IMR-90 (cell line): Measurements from ENCODE around the gene ZMIZ1. TPM values are rescaled to one million over a fixed set of nuclear protein-coding genes. Genes with fewer than 3 reads are reported as not detected.

Experiments
- ATAC-seq: fragments of 200-7000 bp; cut with Tn5 transposase; 2 replicates; pipeline ENCODE4 v1.9.1; 2020; ENCODE audit warnings: low read depth, mild to moderate bottlenecking, moderate library complexity
- BruUV-seq: library from RNA; stranded (reverse); fragments of 400-500 nt; replicated peaks from 2 replicates; lab custom pipeline; 2021; lab: Mats Ljungman, UMichigan
- CTCF ChIA-PET: fragments of 300-600 bp; formaldehyde crosslinking; extraction: SDS; loops from one replicate; lab custom pipeline; 2021; ENCODE audit warnings: antibody characterized with exemption; lab: Yijun Ruan, JAX
- POLR2A ChIA-PET: fragments of 300-600 bp; sonication (Branson Sonifier 250); formaldehyde crosslinking; loops from one replicate; lab custom pipeline; 2022; ENCODE audit warnings: antibody characterized with exemption; ENCODE audit not compliant: unreplicated experiment; lab: Charles Lee
- DNase-seq: peaks from one replicate; pipeline ENCODE4 v3.0.0; 2013
- H2AFZ ChIP-seq: replicated peaks from 2 replicates; pipeline ENCODE3; 2013; ENCODE audit warnings: low read length, mild to moderate bottlenecking; ENCODE audit not compliant: poor library complexity
- H2AK5ac ChIP-seq: 2 replicates; pipeline ENCODE4 v1.6.1; 2013; ENCODE audit warnings: low read depth, low read length, inconsistent platforms
- H2AK9ac ChIP-seq: replicated peaks from 2 replicates; pipeline ENCODE3; 2013; ENCODE audit warnings: mild to moderate bottlenecking, low read depth, low read length, moderate library complexity; ENCODE audit not compliant: poor library complexity
- H2BK120ac ChIP-seq: 2 replicates; pipeline ENCODE4 v1.6.1; 2013; ENCODE audit warnings: low read depth, low read length, inconsistent platforms
- H2BK15ac ChIP-seq: 3 replicates; pipeline ENCODE4 v1.6.1; 2013; ENCODE audit warnings: low read depth, low read length, inconsistent platforms
- H2BK20ac ChIP-seq: 2 replicates; pipeline ENCODE4 v1.6.1; 2013; ENCODE audit warnings: low read depth, mild to moderate bottlenecking, inconsistent platforms, low read length, moderate library complexity
- H2BK5ac ChIP-seq: 2 replicates; pipeline ENCODE4 v1.6.1; 2013; ENCODE audit warnings: mild to moderate bottlenecking, low read depth, low read length, inconsistent platforms; ENCODE audit not compliant: poor library complexity, severe bottlenecking
- H3K14ac ChIP-seq: replicated peaks from 2 replicates; pipeline ENCODE4 v1.6.1; 2013; ENCODE audit warnings: low read depth, low read length, inconsistent platforms
- H3K18ac ChIP-seq: 2 replicates; pipeline ENCODE4 v1.6.1; 2013; ENCODE audit warnings: low read depth, low read length, control low read depth
- H3K23ac ChIP-seq: 2 replicates; pipeline ENCODE4 v1.6.1; 2013; ENCODE audit warnings: low read depth, low read length, inconsistent platforms
- H3K27ac ChIP-seq: 2 replicates; pipeline ENCODE4 v1.5.1; 2013; ENCODE audit warnings: mild to moderate bottlenecking, control low read depth, low read length; ENCODE audit not compliant: insufficient read depth
- H3K27me3 ChIP-seq: 2 replicates; pipeline ENCODE4 v1.6.1; 2013; ENCODE audit warnings: low read length; ENCODE audit not compliant: control insufficient read depth, insufficient read depth
- H3K36me3 ChIP-seq: 2 replicates; pipeline ENCODE4 v1.6.1; 2013; ENCODE audit warnings: low read length, mixed read lengths; ENCODE audit not compliant: control insufficient read depth, insufficient read depth
- H3K4ac ChIP-seq: 2 replicates; pipeline ENCODE4 v1.6.1; 2013; ENCODE audit warnings: low read depth, low read length, inconsistent platforms
- H3K4me1 ChIP-seq: 2 replicates; pipeline ENCODE4 v1.6.1; 2013; ENCODE audit warnings: low read length, mixed read lengths; ENCODE audit not compliant: control insufficient read depth, insufficient read depth
- H3K4me2 ChIP-seq: 2 replicates; pipeline ENCODE4 v1.6.1; 2013; ENCODE audit warnings: low read depth, mild to moderate bottlenecking, control low read depth, low read length, moderate library complexity
- H3K4me3 ChIP-seq: 2 replicates; pipeline ENCODE4 v1.5.1; 2013; ENCODE audit warnings: low read depth, mild to moderate bottlenecking, control low read depth, low read length, moderate library complexity; ENCODE audit not compliant: insufficient read depth
- H3K56ac ChIP-seq: 2 replicates; pipeline ENCODE4 v1.6.1; 2013; ENCODE audit warnings: low read length, inconsistent platforms; ENCODE audit not compliant: insufficient read depth; ENCODE audit errors: extremely low read depth
- H3K79me1 ChIP-seq, 2 experiments: 2 replicates each; pipeline ENCODE4 v1.6.1; 2013; ENCODE audit warnings: low read length in 2 of 2, inconsistent platforms in 1 of 2, low read depth in 1 of 2
- H3K9ac ChIP-seq: 2 replicates; pipeline ENCODE4 v1.6.1; 2013; ENCODE audit warnings: low read depth, low read length, control low read depth
- H3K9me1 ChIP-seq: 2 replicates; pipeline ENCODE4 v1.6.1; 2013; ENCODE audit warnings: low read length, inconsistent platforms; ENCODE audit not compliant: insufficient read depth
- H3K9me3 ChIP-seq: 2 replicates; pipeline ENCODE4 v1.6.1; 2013; ENCODE audit warnings: low read length; ENCODE audit not compliant: control insufficient read depth, insufficient read depth
- H4K20me1 ChIP-seq: 2 replicates; pipeline ENCODE4 v1.6.1; 2013; ENCODE audit warnings: low read length, inconsistent platforms; ENCODE audit not compliant: insufficient read depth
- H4K5ac ChIP-seq: 2 replicates; pipeline ENCODE4 v1.6.1; 2013; ENCODE audit warnings: mild to moderate bottlenecking, low read depth, low read length, control low read depth
- H4K8ac ChIP-seq, 2 experiments: 2 replicates each; pipeline ENCODE4 v1.6.1; 2013; ENCODE audit warnings: low read depth in 2 of 2, low read length in 2 of 2, control low read depth in 1 of 2, inconsistent platforms in 1 of 2
- H4K91ac ChIP-seq: 2 replicates; pipeline ENCODE4 v1.6.1; 2013; ENCODE audit warnings: low read depth, low read length, inconsistent platforms; ENCODE audit not compliant: insufficient read depth
- BHLHE40 ChIP-seq: fragments of 150-350 bp; IDR thresholded peaks from 2 replicates; pipeline ENCODE4 v1.6.1; 2016; ENCODE audit warnings: mild to moderate bottlenecking, low read depth, low read length
- CEBPB ChIP-seq: IDR thresholded peaks from 2 replicates; pipeline ENCODE4 v1.6.1; 2012; ENCODE audit warnings: low read depth, low read length, improper control_type of control experiment
- RAD21 ChIP-seq: IDR thresholded peaks from 2 replicates; pipeline ENCODE4 v1.6.1; 2012; ENCODE audit warnings: low read length, improper control_type of control experiment
- RCOR1 ChIP-seq: IDR thresholded peaks from 2 replicates; pipeline ENCODE4 v1.6.1; 2012; ENCODE audit warnings: mild to moderate bottlenecking, low read length, improper control_type of control experiment; ENCODE audit not compliant: insufficient replicate concordance
- RFX5 ChIP-seq: IDR thresholded peaks from 2 replicates; pipeline ENCODE4 v1.8.0; 2012; ENCODE audit warnings: low read depth, mild to moderate bottlenecking, low read length, moderate library complexity
- SMC3 ChIP-seq: fragments of 150-350 bp; IDR thresholded peaks from 2 replicates; pipeline ENCODE4 v1.6.1; 2016; ENCODE audit warnings: low read depth, mild to moderate bottlenecking, antibody characterized with exemption, low read length, moderate library complexity
- WGBS, 2 experiments: methylation state at CpG; one replicate each; pipeline versions ENCODE4 v1.1.5 to v1.1.7; 2013; ENCODE audit warnings: missing lambda C conversion rate in 2 of 2; ENCODE audit not compliant: insufficient read length in 1 of 2; ENCODE audit errors: extremely low coverage in 2 of 2; 5-methylcytosine and 5-hydroxymethylcytosine counted together
- dilution Hi-C: fragments of 300-500 bp; cut with HindIII; formaldehyde crosslinking; loops from one replicate; pipeline ENCODE4 v1.14.3; 2018; ENCODE audit warnings: low sequenced_read_pairs; ENCODE audit not compliant: unreplicated experiment
- in situ Hi-C: fragments of 300-500 bp; cut with MboI; formaldehyde crosslinking; loops from 3 replicates; pipeline ENCODE4 v1.14.3; 2019; ENCODE audit warnings: low sequenced_read_pairs, inconsistent platforms, mixed read lengths
- intact Hi-C: fragments of 100-400 bp; cut with micrococcal nuclease; formaldehyde crosslinking; loops from 2 replicates; pipeline ENCODE4 v1.10.0; 2022
- polyA plus RNA-seq, 3 experiments: library from polyadenylated mRNA; depleted of rRNA; stranded (reverse); fragments of >200 nt; gene quantifications; 2 replicates each; pipeline ENCODE4 v1.2.3, GENCODE V29; 2012; ENCODE audit warnings: low replicate concordance in 1 of 3
- total RNA-seq: library from RNA; depleted of rRNA; stranded (reverse); fragments of >200 nt; gene quantifications from 2 replicates; pipeline ENCODE4 v1.2.3, GENCODE V29; 2012
- TF ChIP-seq, protein P1 (sequence below): fragments of 150-350 bp; IDR thresholded peaks from 2 replicates; pipeline ENCODE4 v1.6.1; 2017; ENCODE audit warnings: mild to moderate bottlenecking, antibody characterized with exemption, low read length, low read depth

Gene ZMIZ1
- total and polyA plus RNA-seq, 2 of the 4 experiments (the other 2 are of a cell fraction): 6.6 to 48.7 TPM

- Histone ChIP-seq H3K27ac (peak overlapping the region; percentile 10; the same call in 1 of the 2 replicates), H3K4ac (no peak overlapping the region), H2AFZ (no peak overlapping the region), H4K20me1 (peaks cover 57% of the 10 kb centered on the region), H2BK120ac (no peak overlapping the region), H3K9me3 (no peaks in the 10 kb centered on the region), H2AK5ac (no peak overlapping the region), H3K4me1 (peaks cover 44% of the 10 kb centered on the region), H2BK5ac (no peak overlapping the region), H3K4me2 (no peak overlapping the region), H3K79me1 (peaks cover 36 to 90% of the 10 kb centered on the region in 2 experiments), H2BK15ac (no peak overlapping the region), H3K18ac (no peak overlapping the region), H3K23ac (0 out of 2 replicates have a peak overlapping the region, but pooled peaks have one; percentile 50), H3K56ac (no peak overlapping the region), H2AK9ac (no peak overlapping the region), H3K9ac (no peak overlapping the region), H4K5ac (no peak overlapping the region), H4K8ac (no peak overlapping the region), H3K14ac (no peak overlapping the region), H4K91ac (no peak overlapping the region), H3K4me3 (no peak overlapping the region), H3K9me1 (peaks cover 25% of the 10 kb centered on the region), H3K36me3 (peaks cover 50% of the 10 kb centered on the region), H2BK20ac (no peak overlapping the region), H3K27me3 (no peaks in the 10 kb centered on the region)
- dilution Hi-C loops: no loop called here
- WGBS, 2 experiments: 100% methylated on average over 1 of the region's 3 CpGs; no CpG with 5 or more reads in 1 of the 2 experiments
- POLR2A ChIA-PET: interaction anchor here (0.6 kb wide), 1 partner anchor 17 kb away, joined by 20 read pairs; no protein-coding TSS in a partner anchor
- TF ChIP-seq, protein P1, sequence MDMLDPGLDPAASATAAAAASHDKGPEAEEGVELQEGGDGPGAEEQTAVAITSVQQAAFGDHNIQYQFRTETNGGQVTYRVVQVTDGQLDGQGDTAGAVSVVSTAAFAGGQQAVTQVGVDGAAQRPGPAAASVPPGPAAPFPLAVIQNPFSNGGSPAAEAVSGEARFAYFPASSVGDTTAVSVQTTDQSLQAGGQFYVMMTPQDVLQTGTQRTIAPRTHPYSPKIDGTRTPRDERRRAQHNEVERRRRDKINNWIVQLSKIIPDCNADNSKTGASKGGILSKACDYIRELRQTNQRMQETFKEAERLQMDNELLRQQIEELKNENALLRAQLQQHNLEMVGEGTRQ: no peak
- no peak for TF ChIP-seq SMC3
- TF ChIP-seq RCOR1: peak; percentile 64
- TF ChIP-seq BHLHE40: no peak
- TF ChIP-seq CEBPB: no peak
- no peak for TF ChIP-seq RAD21
- TF ChIP-seq RFX5: no peak
- DNase-seq (peak; percentile 52), ATAC-seq (no peak)
- in situ Hi-C loops: no loop called here
- no TSS peak for BruUV-seq
- CTCF ChIA-PET: no interaction called here
- intact Hi-C loops: no loop called here
Measured at GRCh38 chr10:79219322-79219957, 150.7 kb downstream of the ZMIZ1 start.
